ENCODE results near the gene OSGIN1. TPM values are rescaled to one million over a fixed set of nuclear protein-coding genes. Genes with fewer than 3 reads are reported as not detected.

The OSGIN1 gene
- total RNA-seq, 1 experiment from 2014 or later = 9.8 TPM

- H3K27ac ChIP-seq (ENCODE audit: low read length) = no peak overlapping the region
- DNase-seq = no peak
- no peaks in the 10 kb centered on the region for H3K9me3 ChIP-seq (ENCODE audit: low read length)
- no peak overlapping the region for H3K4me3 ChIP-seq (ENCODE audit: low read length)
- H3K36me3 ChIP-seq (ENCODE audit: low read depth, low read length) = no peaks in the 10 kb centered on the region
- H3K4me2 ChIP-seq (ENCODE audit: low read length) = no peak overlapping the region
- H3K27me3 ChIP-seq (ENCODE audit: low read length) = no peaks in the 10 kb centered on the region
- ATAC-seq = no peak
- TF ChIP-seq EZH2phosphoT487 (IDR thresholded peaks at IDR 0.05; ENCODE audit: borderline replicate concordance, low read length) = no peak
- no peak for TF ChIP-seq EZH2 (IDR thresholded peaks at IDR 0.05; ENCODE audit: low read length, unreplicated experiment)
- no peak for TF ChIP-seq CTCF (conservative IDR thresholded peaks at IDR 0.05; ENCODE audit: low read depth, low read length)
- no peak overlapping the region for H3K9ac ChIP-seq (ENCODE audit: low read length)
- ChIA-PET POLR2A (ENCODE audit: unreplicated experiment) (no interaction called here), CTCF (no interaction called here)
- no peaks in the 10 kb centered on the region for H4K20me1 ChIP-seq (ENCODE audit: low read length)
- H3K4me1 ChIP-seq (ENCODE audit: insufficient read depth, low read length) = no peaks in the 10 kb centered on the region
- H2AFZ ChIP-seq (ENCODE audit: low read length) = no peak overlapping the region
- no peaks in the 10 kb centered on the region for H3K79me2 ChIP-seq (ENCODE audit: low read length)
- no peaks in the 10 kb centered on the region for H3K9me2 ChIP-seq (replicated peaks; ENCODE audit: low read length)
- H3F3A ChIP-seq (ENCODE audit: low read length, unreplicated experiment) = no peaks in the 10 kb centered on the region
- BruUV-seq (replicated peaks) = no TSS peak
- intact Hi-C loops (cut with micrococcal nuclease) = no loop called here
Measured at GRCh38 chr16:83913245-83913633, 39.8 kb upstream of the OSGIN1 start.

- Histone ChIP-seq H3K9ac (ENCODE audit: low read length) (no peak overlapping the region), H3K27ac (ENCODE audit: low read length) (no peak overlapping the region), H3K27me3 (ENCODE audit: low read length) (no peaks in the 10 kb centered on the region), H3K79me2 (ENCODE audit: low read length) (no peaks in the 10 kb centered on the region), H3K9me3 (ENCODE audit: low read length) (no peaks in the 10 kb centered on the region), H3K36me3 (ENCODE audit: low read depth, low read length) (no peaks in the 10 kb centered on the region), H3F3A (ENCODE audit: low read length, unreplicated experiment) (no peaks in the 10 kb centered on the region), H3K4me1 (ENCODE audit: insufficient read depth, low read length) (no peaks in the 10 kb centered on the region), H4K20me1 (ENCODE audit: low read length) (no peaks in the 10 kb centered on the region), H3K4me2 (ENCODE audit: low read length) (no peak overlapping the region), H2AFZ (ENCODE audit: low read length) (no peak overlapping the region), H3K4me3 (ENCODE audit: low read length) (no peak overlapping the region), H3K9me2 (replicated peaks; ENCODE audit: low read length) (no peaks in the 10 kb centered on the region)
- no TSS peak for BruUV-seq (replicated peaks)
- intact Hi-C loops (cut with micrococcal nuclease) = no loop called here
- TF ChIP-seq CTCF (conservative IDR thresholded peaks at IDR 0.05; ENCODE audit: low read depth, low read length) = no peak
- no peak for TF ChIP-seq EZH2phosphoT487 (IDR thresholded peaks at IDR 0.05; ENCODE audit: borderline replicate concordance, low read length)
- TF ChIP-seq EZH2 (IDR thresholded peaks at IDR 0.05; ENCODE audit: low read length, unreplicated experiment) = no peak
- ChIA-PET CTCF (no interaction called here), POLR2A (ENCODE audit: unreplicated experiment) (no interaction called here)
- no peak for ATAC-seq
- DNase-seq = no peak
Measured at GRCh38 chr16:83914091-83914710, 38.8 kb upstream of the OSGIN1 start.

- POLR2A ChIA-PET (ENCODE audit: unreplicated experiment) = no interaction called here
- no peaks in the 10 kb centered on the region for H3K79me2 ChIP-seq (ENCODE audit: low read length)
- intact Hi-C loops (cut with micrococcal nuclease) = no loop called here
- H3K36me3 ChIP-seq (ENCODE audit: low read depth, low read length) = no peaks in the 10 kb centered on the region
- H3K9me2 ChIP-seq (replicated peaks; ENCODE audit: low read length) = no peaks in the 10 kb centered on the region
- CTCF ChIA-PET = no interaction called here
- no peaks in the 10 kb centered on the region for H3K9me3 ChIP-seq (ENCODE audit: low read length)
- H3K27ac ChIP-seq (ENCODE audit: low read length) = no peak overlapping the region
- H3K4me1 ChIP-seq (ENCODE audit: insufficient read depth, low read length) = no peaks in the 10 kb centered on the region
- H3K27me3 ChIP-seq (ENCODE audit: low read length) = no peaks in the 10 kb centered on the region
- no peak for DNase-seq
- no peak overlapping the region for H3K4me3 ChIP-seq (ENCODE audit: low read length)
- H2AFZ ChIP-seq (ENCODE audit: low read length) = no peak overlapping the region
- no TSS peak for BruUV-seq (replicated peaks)
- no peaks in the 10 kb centered on the region for H3F3A ChIP-seq (ENCODE audit: low read length, unreplicated experiment)
- no peak overlapping the region for H3K4me2 ChIP-seq (ENCODE audit: low read length)
- TF ChIP-seq CTCF (conservative IDR thresholded peaks at IDR 0.05; ENCODE audit: low read depth, low read length) (no peak), EZH2phosphoT487 (IDR thresholded peaks at IDR 0.05; ENCODE audit: borderline replicate concordance, low read length) (no peak), EZH2 (IDR thresholded peaks at IDR 0.05; ENCODE audit: low read length, unreplicated experiment) (no peak)
- no peaks in the 10 kb centered on the region for H4K20me1 ChIP-seq (ENCODE audit: low read length)
- no peak overlapping the region for H3K9ac ChIP-seq (ENCODE audit: low read length)
- no peak for ATAC-seq
Measured at GRCh38 chr16:83915081-83915480, 38.0 kb upstream of the OSGIN1 start.
